GM21360 (cell line): ENCODE measurements around the gene LRMDA.

Experiments
- ATAC-seq: cut with Tn5 transposase; IDR thresholded peaks from one replicate; pipeline ENCODE4 v1.9.1; 2021; ENCODE audit warnings: mild to moderate bottlenecking, moderate library complexity; ENCODE audit not compliant: unreplicated experiment

LRMDA gene

GRCh38 chr10:75852851-75853484 lies 421.5 kb downstream of the LRMDA start:
- ATAC-seq: no peak

GRCh38 chr10:75857269-75857846 lies 425.9 kb downstream of the LRMDA start:
- no peak for ATAC-seq

GRCh38 chr10:75857896-75858295 lies 426.5 kb downstream of the LRMDA start:
- ATAC-seq: no peak

GRCh38 chr10:75858339-75858738 lies 426.9 kb downstream of the LRMDA start:
- ATAC-seq: no peak

GRCh38 chr10:75859141-75859540 lies 427.7 kb downstream of the LRMDA start:
- ATAC-seq: no peak

GRCh38 chr10:75860009-75860408 lies 428.6 kb downstream of the LRMDA start:
- ATAC-seq: no peak

GRCh38 chr10:75861582-75861981 lies 430.2 kb downstream of the LRMDA start:
- no peak for ATAC-seq

GRCh38 chr10:75862935-75863334 lies 431.5 kb downstream of the LRMDA start:
- ATAC-seq: no peak

- no peak for ATAC-seq
Measured at GRCh38 chr10:75864717-75865116, 433.3 kb downstream of the LRMDA start.

- no peak for ATAC-seq
Measured at GRCh38 chr10:75865413-75866299, 434.2 kb downstream of the LRMDA start.

- ATAC-seq: no peak
Measured at GRCh38 chr10:75866300-75866625, 434.8 kb downstream of the LRMDA start.

GRCh38 chr10:75866731-75867130 lies 435.3 kb downstream of the LRMDA start:
- no peak for ATAC-seq

- ATAC-seq: no peak
Measured at GRCh38 chr10:75868574-75868973, 437.1 kb downstream of the LRMDA start.

GRCh38 chr10:75870039-75870645 lies 438.7 kb downstream of the LRMDA start:
- no peak for ATAC-seq

GRCh38 chr10:75875740-75876139 lies 444.3 kb downstream of the LRMDA start:
- ATAC-seq: no peak

GRCh38 chr10:75876710-75877109 lies 445.3 kb downstream of the LRMDA start:
- no peak for ATAC-seq

GRCh38 chr10:75877877-75878276 lies 446.5 kb downstream of the LRMDA start:
- no peak for ATAC-seq

GRCh38 chr10:75878586-75878985 lies 447.2 kb downstream of the LRMDA start:
- no peak for ATAC-seq

GRCh38 chr10:75880031-75880775 lies 448.8 kb downstream of the LRMDA start:
- no peak for ATAC-seq

- no peak for ATAC-seq
Measured at GRCh38 chr10:75883081-75884072, 452.0 kb downstream of the LRMDA start.
